Ramos (cell line): ENCODE data around the gene DNAJC11.
"Not testable (repeated sequence)": the region's sequence is repeated elsewhere in the genome, so short reads cannot be mapped to it uniquely, and the experiment has no call there.

ENCODE experiments used
- in situ Hi-C: fragments of 300-500 bp; cut with MboI; formaldehyde crosslinking; loops from one replicate; pipeline ENCODE4 v1.14.3; 2022; ENCODE audit warnings: low sequenced_read_pairs; ENCODE audit not compliant: unreplicated experiment

DNAJC11 gene, protein sequence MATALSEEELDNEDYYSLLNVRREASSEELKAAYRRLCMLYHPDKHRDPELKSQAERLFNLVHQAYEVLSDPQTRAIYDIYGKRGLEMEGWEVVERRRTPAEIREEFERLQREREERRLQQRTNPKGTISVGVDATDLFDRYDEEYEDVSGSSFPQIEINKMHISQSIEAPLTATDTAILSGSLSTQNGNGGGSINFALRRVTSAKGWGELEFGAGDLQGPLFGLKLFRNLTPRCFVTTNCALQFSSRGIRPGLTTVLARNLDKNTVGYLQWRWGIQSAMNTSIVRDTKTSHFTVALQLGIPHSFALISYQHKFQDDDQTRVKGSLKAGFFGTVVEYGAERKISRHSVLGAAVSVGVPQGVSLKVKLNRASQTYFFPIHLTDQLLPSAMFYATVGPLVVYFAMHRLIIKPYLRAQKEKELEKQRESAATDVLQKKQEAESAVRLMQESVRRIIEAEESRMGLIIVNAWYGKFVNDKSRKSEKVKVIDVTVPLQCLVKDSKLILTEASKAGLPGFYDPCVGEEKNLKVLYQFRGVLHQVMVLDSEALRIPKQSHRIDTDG

GRCh38 chr1:6701437-6702153 lies at the start of gene DNAJC11:
TSS of gene DNAJC11 (minus strand) at chr1:6701816. CDS start at chr1:6701800, 16 bp downstream.
- in situ Hi-C loops = loop anchor here (25.0 kb wide), 2 partner anchors 361 to 936 kb away; no protein-coding TSS in a partner anchor

- in situ Hi-C loops = no loop called here
Observed at GRCh38 chr1:6750490-6750889, 48.9 kb upstream of the DNAJC11 start.

DNA sequence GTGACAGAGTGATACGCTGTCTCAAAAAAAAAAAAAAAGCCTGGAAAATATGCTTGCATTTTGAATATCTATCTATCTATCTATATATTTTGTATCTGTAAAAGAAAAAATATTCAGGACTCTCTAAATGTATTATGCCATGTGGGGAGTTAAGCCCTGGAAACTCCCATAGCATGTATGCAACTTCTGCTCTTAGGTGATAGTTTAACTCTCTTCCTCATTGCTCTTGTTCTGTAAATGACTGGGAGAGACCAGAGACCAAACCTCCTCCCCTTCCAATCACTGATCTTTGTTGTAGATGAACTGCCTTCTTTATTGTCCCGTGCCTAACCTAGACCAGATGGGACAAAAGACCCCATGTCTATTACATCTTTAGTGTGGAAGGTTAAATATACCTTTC lies 46.1 kb upstream of the DNAJC11 start:
- in situ Hi-C loops = no loop called here

DNA sequence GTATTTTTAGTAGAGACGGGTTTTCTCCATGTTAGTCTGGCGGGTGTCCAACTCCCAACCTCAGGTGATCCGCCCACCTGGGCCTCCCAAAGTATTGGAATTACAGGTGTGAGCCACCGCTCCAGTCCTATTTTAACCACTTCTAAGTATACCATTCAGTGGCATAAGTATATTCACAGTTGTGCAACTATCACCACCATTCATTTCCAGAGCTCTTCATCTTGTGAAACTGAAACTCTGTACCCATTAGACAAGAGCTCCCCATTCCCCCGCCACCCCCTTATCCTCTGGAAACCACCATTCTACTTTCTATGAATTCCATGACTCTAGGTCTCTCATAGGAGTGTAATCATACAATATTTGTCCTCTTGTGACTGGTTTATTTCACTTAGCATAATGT lies 43.5 kb upstream of the DNAJC11 start:
- in situ Hi-C loops = no loop called here

DNA sequence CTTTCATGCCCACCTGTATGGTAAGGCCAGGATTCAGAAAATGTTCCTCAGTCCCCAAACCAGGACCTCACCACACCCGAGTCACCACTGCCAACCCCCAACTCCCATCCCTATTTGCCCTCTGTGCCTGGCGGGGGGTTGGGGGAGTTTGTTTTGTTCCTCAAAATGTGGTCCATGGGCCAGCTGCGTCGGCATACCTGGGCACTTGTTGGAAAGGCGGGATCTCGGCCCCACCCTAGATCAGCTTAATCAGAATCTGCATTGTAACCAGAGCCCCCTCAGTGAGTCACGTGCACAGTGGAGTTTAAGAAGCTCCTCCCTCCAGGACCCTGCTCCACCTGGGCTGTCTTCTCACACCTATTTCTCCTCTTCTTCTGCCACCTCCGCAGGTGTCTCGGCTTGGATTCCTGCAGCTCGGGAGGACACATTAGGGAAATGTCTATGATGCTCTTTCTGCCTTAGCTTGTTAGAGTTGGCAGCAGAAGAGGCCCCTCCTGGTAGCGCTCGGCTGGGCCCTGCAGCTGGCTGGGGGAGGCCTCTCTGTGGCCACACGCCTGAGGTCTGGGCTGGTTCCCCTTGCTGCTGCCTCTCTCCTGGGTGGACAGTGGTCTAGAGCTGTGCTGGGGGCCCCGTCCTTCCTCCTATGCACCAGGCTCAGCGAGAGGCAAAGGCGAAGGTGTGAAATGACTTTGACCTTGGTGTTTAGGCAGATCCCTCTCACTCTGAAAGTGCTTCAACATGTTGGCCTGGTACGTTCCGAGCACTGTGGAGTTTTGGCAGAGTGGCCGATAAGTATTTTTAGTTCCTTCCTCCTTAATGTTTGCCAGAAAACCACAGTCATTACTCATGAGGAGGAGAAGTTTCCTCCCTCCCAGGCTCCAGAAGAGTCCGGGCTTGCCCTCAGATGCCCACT lies 41.8 kb upstream of the DNAJC11 start:
- in situ Hi-C loops = no loop called here

GRCh38 chr1:6742676-6743188 lies 41.1 kb upstream of the DNAJC11 start:
- in situ Hi-C loops = not testable (repeated sequence)

- in situ Hi-C loops = no loop called here
Observed at GRCh38 chr1:6738987-6739676, 37.5 kb upstream of the DNAJC11 start.

DNA sequence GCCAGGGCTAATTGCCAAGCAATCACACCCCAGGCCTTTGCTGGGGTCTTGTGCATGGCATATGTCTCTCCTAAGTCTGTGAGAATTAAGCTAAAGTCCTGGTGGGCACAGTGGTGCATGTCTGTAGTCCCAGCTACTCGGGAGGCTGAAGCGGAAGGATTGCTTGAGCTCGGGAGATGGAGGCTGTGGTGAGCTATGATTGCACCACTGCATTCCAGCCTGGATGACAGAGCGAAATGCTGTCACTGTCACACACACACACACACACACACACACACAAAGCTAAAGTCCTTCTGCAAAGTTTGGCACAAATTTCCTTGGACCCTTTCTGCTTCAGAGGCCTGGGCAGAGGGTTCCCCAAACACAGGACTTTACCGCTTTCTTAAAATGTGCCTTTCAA lies 31.3 kb upstream of the DNAJC11 start:
- in situ Hi-C loops = no loop called here

GRCh38 chr1:6731905-6732304 lies 30.3 kb upstream of the DNAJC11 start:
- in situ Hi-C loops = no loop called here

DNA sequence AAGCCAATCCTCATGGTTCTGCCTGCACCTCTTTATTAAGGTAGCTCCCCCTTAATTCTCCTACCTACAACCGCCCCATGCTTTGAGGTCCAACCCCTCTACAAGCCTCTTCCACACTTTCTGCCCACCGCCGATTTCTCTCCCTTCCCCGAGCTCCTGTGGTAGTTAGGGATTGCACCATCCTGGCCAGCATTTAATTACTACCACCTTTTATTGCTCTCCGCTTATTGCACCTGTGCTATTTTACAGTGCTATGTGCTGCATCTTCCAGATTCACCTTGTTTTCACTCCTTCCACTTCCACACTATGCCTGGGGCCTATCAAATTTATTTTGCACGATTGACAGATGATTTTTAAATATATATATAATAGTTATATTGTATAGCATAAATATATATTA lies 29.3 kb upstream of the DNAJC11 start:
- in situ Hi-C loops = no loop called here

GRCh38 chr1:6730473-6730872 lies 28.9 kb upstream of the DNAJC11 start:
- in situ Hi-C loops = no loop called here

- in situ Hi-C loops = loop anchor here (10.0 kb wide), 2 partner anchors 167 to 497 kb away; no protein-coding TSS in a partner anchor
Observed at GRCh38 chr1:6727535-6727934, 25.9 kb upstream of the DNAJC11 start.

- in situ Hi-C loops = loop anchor here (10.0 kb wide), 2 partner anchors 169 to 499 kb away; no protein-coding TSS in a partner anchor
Observed at GRCh38 chr1:6726253-6726652, 24.6 kb upstream of the DNAJC11 start.

DNA sequence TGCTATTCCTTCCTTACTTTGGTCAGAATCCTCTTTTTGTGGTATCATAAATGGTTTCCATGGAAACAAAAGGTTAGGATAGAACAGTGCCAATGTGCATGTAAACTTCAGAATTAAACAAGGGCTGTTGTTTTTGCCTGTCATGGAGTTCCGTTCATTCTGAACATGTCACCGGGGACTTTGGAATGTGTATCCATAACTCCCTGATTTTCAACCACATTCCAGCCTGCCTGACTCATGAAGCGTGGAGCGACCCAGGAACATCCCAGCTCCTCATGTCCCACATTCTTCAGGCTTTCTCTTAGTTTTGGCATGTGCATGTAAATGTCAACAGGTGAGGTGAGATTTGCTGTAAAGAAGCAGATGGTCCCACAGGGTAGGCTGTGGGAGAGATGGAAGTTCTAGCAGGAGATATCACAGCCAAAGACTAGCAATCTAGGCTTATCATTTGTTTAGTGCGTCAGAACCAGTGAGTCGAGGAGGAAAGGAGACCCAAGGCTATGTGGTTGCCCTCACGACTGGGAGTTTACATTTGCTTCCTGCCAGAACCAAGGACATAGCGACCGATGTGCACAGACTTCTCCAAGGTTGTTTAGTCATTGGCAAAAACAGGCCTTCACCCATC lies 23.0 kb upstream of the DNAJC11 start:
- in situ Hi-C loops = loop anchor here (10.0 to 25.0 kb wide), 4 partner anchors 170 to 913 kb away; no protein-coding TSS in a partner anchor

- in situ Hi-C loops = loop anchor here (10.0 to 25.0 kb wide), 4 partner anchors 171 to 913 kb away; no protein-coding TSS in a partner anchor
Observed at GRCh38 chr1:6723621-6724428, 22.2 kb upstream of the DNAJC11 start.

DNA sequence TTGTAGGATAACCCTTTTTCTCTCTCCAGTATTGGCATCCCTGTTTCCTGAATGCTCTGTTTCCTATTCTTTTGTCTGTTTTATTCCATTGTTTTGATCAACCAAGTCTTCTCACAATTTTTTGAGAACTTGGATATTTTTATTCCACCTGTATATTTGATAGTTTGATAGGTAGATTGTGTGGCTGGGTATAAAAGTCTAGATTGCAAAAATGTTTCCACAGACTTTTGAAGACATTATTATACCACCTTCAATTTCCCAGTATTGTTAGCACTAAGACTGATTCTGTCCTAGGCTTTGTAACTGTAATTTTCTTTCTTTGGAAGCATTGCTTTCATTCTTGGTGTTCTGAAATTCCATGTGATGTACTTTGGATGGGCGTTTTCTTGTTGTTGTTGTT lies 9.6 kb upstream of the DNAJC11 start:
- in situ Hi-C loops = loop anchor here (25.0 kb wide), 2 partner anchors 351 to 926 kb away; no protein-coding TSS in a partner anchor

- in situ Hi-C loops = loop anchor here (25.0 kb wide), 2 partner anchors 358 to 933 kb away; no protein-coding TSS in a partner anchor
Observed at GRCh38 chr1:6704746-6705145, 3.1 kb upstream of the DNAJC11 start.

DNA sequence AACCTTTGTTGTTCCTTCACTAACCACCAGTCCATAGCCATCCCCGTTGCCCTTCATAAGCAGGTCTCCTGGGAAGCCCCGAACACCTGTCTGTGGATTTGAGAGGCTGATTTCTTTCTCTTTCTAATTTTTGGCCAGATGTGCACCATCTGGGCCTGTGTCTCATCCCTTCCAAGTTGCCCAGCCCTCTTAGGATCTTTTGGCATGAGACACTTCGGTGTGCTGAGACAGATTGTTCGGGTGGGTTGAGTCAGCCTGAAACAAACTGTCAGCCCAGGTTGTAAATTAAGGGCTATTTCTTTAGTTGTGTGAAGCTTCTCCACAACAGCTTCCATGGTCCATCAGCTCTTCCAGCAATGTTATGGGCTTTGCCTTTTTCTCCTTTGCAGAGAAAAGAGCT lies 1.4 kb upstream of the DNAJC11 start:
- in situ Hi-C loops = loop anchor here (25.0 kb wide), 2 partner anchors 359 to 934 kb away; no protein-coding TSS in a partner anchor
